Trophoblast cell (in vitro differentiated cells and primary cell): ENCODE measurements around the gene ZNF512.

Source experiments
- DNase-seq, 2 donors: peaks; one replicate each; pipeline ENCODE4 v3.0.0-alpha.2; 2016
- H2AFZ ChIP-seq: 2 replicates; pipeline ENCODE4 v1.6.1; 2013; ENCODE audit warnings: low read length, moderate library complexity, mild to moderate bottlenecking; ENCODE audit not compliant: insufficient read depth, poor library complexity
- H2AK5ac ChIP-seq: 2 replicates; pipeline ENCODE4 v1.6.1; 2013; ENCODE audit warnings: mild to moderate bottlenecking, low read length
- H2BK120ac ChIP-seq: 2 replicates; pipeline ENCODE4 v1.6.1; 2013; ENCODE audit warnings: low read length, mild to moderate bottlenecking, moderate library complexity; ENCODE audit not compliant: insufficient read depth, poor library complexity
- H2BK12ac ChIP-seq: 2 replicates; pipeline ENCODE4 v1.6.1; 2013; ENCODE audit warnings: mild to moderate bottlenecking, low read length, moderate library complexity
- H2BK5ac ChIP-seq: 2 replicates; pipeline ENCODE4 v1.6.1; 2013; ENCODE audit warnings: low read length, low read depth, moderate library complexity, mild to moderate bottlenecking; ENCODE audit not compliant: poor library complexity
- H3K14ac ChIP-seq: 2 replicates; pipeline ENCODE4 v1.6.1; 2013; ENCODE audit warnings: mild to moderate bottlenecking, low read length
- H3K18ac ChIP-seq: 2 replicates; pipeline ENCODE4 v1.6.1; 2013; ENCODE audit warnings: mild to moderate bottlenecking, low read length
- H3K23ac ChIP-seq: 2 replicates; pipeline ENCODE4 v1.6.1; 2013; ENCODE audit warnings: low read length
- H3K27ac ChIP-seq: 2 replicates; pipeline ENCODE4 v1.5.1; 2013; ENCODE audit warnings: low read depth, mild to moderate bottlenecking, inconsistent platforms, low read length, moderate library complexity
- H3K27me3 ChIP-seq: 2 replicates; pipeline ENCODE4 v1.6.1; 2013; ENCODE audit warnings: inconsistent platforms, mild to moderate bottlenecking, low read length, moderate library complexity; ENCODE audit not compliant: insufficient read depth
- H3K36me3 ChIP-seq, 2 experiments: 1 replicate in 1 of 2; 2 replicates in 1 of 2; pipeline ENCODE4 v1.6.1; 2013; ENCODE audit warnings: low read length in 2 of 2, mild to moderate bottlenecking in 2 of 2, moderate library complexity in 1 of 2; ENCODE audit not compliant: insufficient read depth in 2 of 2, control insufficient read depth in 1 of 2
- H3K4ac ChIP-seq: 2 replicates; pipeline ENCODE4 v1.6.1; 2013; ENCODE audit warnings: low read depth, mild to moderate bottlenecking, low read length, moderate library complexity
- H3K4me1 ChIP-seq, 2 experiments: 1 replicate in 1 of 2; 2 replicates in 1 of 2; pipeline ENCODE4 v1.6.1; 2013; ENCODE audit warnings: low read length in 2 of 2, mild to moderate bottlenecking in 2 of 2, moderate library complexity in 1 of 2; ENCODE audit not compliant: insufficient read depth in 2 of 2, control insufficient read depth in 1 of 2
- H3K4me2 ChIP-seq: 2 replicates; pipeline ENCODE4 v1.6.1; 2013; ENCODE audit warnings: inconsistent platforms, mild to moderate bottlenecking, low read length, moderate library complexity
- H3K4me3 ChIP-seq: 2 replicates; pipeline ENCODE4 v1.5.1; 2013; ENCODE audit warnings: mild to moderate bottlenecking, low read depth, low read length, inconsistent platforms
- H3K79me1 ChIP-seq: one replicate; pipeline ENCODE4 v1.6.1; 2013; ENCODE audit warnings: low read length
- H3K79me2 ChIP-seq: 2 replicates; pipeline ENCODE4 v1.6.1; 2013; ENCODE audit warnings: low read length, mild to moderate bottlenecking; ENCODE audit not compliant: control insufficient read depth, insufficient read depth, poor library complexity
- H3K9ac ChIP-seq: 2 replicates; pipeline ENCODE4 v1.6.1; 2013; ENCODE audit warnings: mild to moderate bottlenecking, low read length
- H3K9me3 ChIP-seq: 2 replicates; pipeline ENCODE4 v1.6.1; 2013; ENCODE audit warnings: low read depth, mild to moderate bottlenecking, control low read depth, inconsistent platforms, low read length; ENCODE audit not compliant: insufficient read depth
- H4K12ac ChIP-seq: 2 replicates; pipeline ENCODE4 v1.6.1; 2013; ENCODE audit warnings: low read depth, mild to moderate bottlenecking, low read length, moderate library complexity
- H4K8ac ChIP-seq: 2 replicates; pipeline ENCODE4 v1.6.1; 2013; ENCODE audit warnings: low read depth, mild to moderate bottlenecking, low read length, moderate library complexity
- H4K91ac ChIP-seq: one replicate; pipeline ENCODE4 v1.6.1; 2013; ENCODE audit warnings: low read depth, mild to moderate bottlenecking, low read length, moderate library complexity
- WGBS: extraction: QIAGEN DNeasy Blood & Tissue Kit; methylation state at CpG from one replicate; pipeline ENCODE4 v1.1.7; 2013; ENCODE audit warnings: missing lambda C conversion rate; ENCODE audit not compliant: insufficient read length, insufficient coverage; ENCODE audit errors: extremely low coverage; 5-methylcytosine and 5-hydroxymethylcytosine counted together

ZNF512 gene

GRCh38 chr2:27615316-27615715, 32.5 kb downstream of the ZNF512 start:
- Histone ChIP-seq H3K9ac (no peak overlapping the region), H3K27me3 (no peaks in the 10 kb centered on the region), H3K4me1 (no peaks in the 10 kb centered on the region), H4K12ac (no peak overlapping the region), H3K79me2 (no peaks in the 10 kb centered on the region), H2BK5ac (no peak overlapping the region), H3K27ac (no peak overlapping the region), H3K14ac (no peak overlapping the region), H2BK12ac (no peak overlapping the region), H3K4me2 (no peak overlapping the region), H3K18ac (no peak overlapping the region), H3K79me1 (no peaks in the 10 kb centered on the region), H3K4me3 (no peak overlapping the region), H4K8ac (no peak overlapping the region), H3K36me3 (peaks cover 4 to 14% of the 10 kb centered on the region in 2 experiments), H2BK120ac (no peak overlapping the region), H3K9me3 (no peaks in the 10 kb centered on the region), H4K91ac (no peak overlapping the region), H3K4ac (no peak overlapping the region), H2AFZ (no peak overlapping the region), H2AK5ac (no peak overlapping the region), H3K23ac (no peak overlapping the region)
- DNase-seq: no peak
- no CpG with 5 or more reads among the region's 3 CpGs for WGBS

GRCh38 chr2:27621524-27621923, 38.7 kb downstream of the ZNF512 start:
- WGBS: no CpG with 5 or more reads among the region's 1 CpG
- no peaks in the 10 kb centered on the region for H3K27me3 ChIP-seq

GRCh38 chr2:27622921-27623384, 40.1 kb downstream of the ZNF512 start:
- Histone ChIP-seq H3K4me2 (no peak overlapping the region), H3K27me3 (no peaks in the 10 kb centered on the region), H2BK12ac (no peak overlapping the region), H3K4me3 (no peak overlapping the region), H3K18ac (no peak overlapping the region), H3K14ac (no peak overlapping the region), H3K9me3 (no peaks in the 10 kb centered on the region), H4K91ac (no peak overlapping the region), H3K4ac (no peak overlapping the region), H3K27ac (no peak overlapping the region), H2AFZ (no peak overlapping the region), H2BK5ac (no peak overlapping the region), H2AK5ac (no peak overlapping the region), H2BK120ac (no peak overlapping the region), H4K8ac (no peak overlapping the region), H3K23ac (no peak overlapping the region), H3K4me1 (peaks cover 0 to 2% of the 10 kb centered on the region in 2 experiments), H3K79me1 (no peaks in the 10 kb centered on the region), H3K79me2 (no peaks in the 10 kb centered on the region), H3K36me3 (peaks cover 9% of the 10 kb centered on the region in 2 experiments), H4K12ac (no peak overlapping the region), H3K9ac (no peak overlapping the region)
- peak; percentile 43 to 89 for DNase-seq
- no CpG with 5 or more reads among the region's 3 CpGs for WGBS

More at GRCh38 chr2:27621524-27621923, 38.7 kb downstream of the ZNF512 start:
- Histone ChIP-seq H3K23ac (no peak overlapping the region), H4K12ac (no peak overlapping the region), H3K27ac (no peak overlapping the region), H3K36me3 (peaks cover 11 to 18% of the 10 kb centered on the region in 2 experiments), H2AFZ (no peak overlapping the region), H3K79me2 (no peaks in the 10 kb centered on the region), H3K4ac (no peak overlapping the region), H3K14ac (no peak overlapping the region), H3K4me3 (no peak overlapping the region), H4K8ac (no peak overlapping the region), H3K4me1 (no peaks in the 10 kb centered on the region), H2BK12ac (no peak overlapping the region), H2BK120ac (no peak overlapping the region), H4K91ac (no peak overlapping the region), H3K79me1 (no peaks in the 10 kb centered on the region), H2AK5ac (no peak overlapping the region), H2BK5ac (no peak overlapping the region), H3K4me2 (no peak overlapping the region), H3K9me3 (no peaks in the 10 kb centered on the region), H3K9ac (no peak overlapping the region), H3K18ac (no peak overlapping the region)
- no peak for DNase-seq

- Histone ChIP-seq H3K18ac (no peak overlapping the region), H3K4me3 (no peak overlapping the region), H3K9me3 (no peaks in the 10 kb centered on the region), H4K8ac (no peak overlapping the region), H3K9ac (no peak overlapping the region), H3K27ac (no peak overlapping the region), H2AK5ac (no peak overlapping the region), H3K4me1 (peaks cover 2 to 3% of the 10 kb centered on the region in 2 experiments), H2AFZ (no peak overlapping the region), H3K4ac (no peak overlapping the region), H4K91ac (no peak overlapping the region), H3K23ac (no peak overlapping the region), H2BK12ac (no peak overlapping the region), H3K4me2 (no peak overlapping the region), H3K36me3 (peaks cover 7 to 8% of the 10 kb centered on the region in 2 experiments), H2BK120ac (no peak overlapping the region), H3K27me3 (no peaks in the 10 kb centered on the region), H3K14ac (no peak overlapping the region), H2BK5ac (no peak overlapping the region), H3K79me2 (peaks cover 3% of the 10 kb centered on the region), H4K12ac (no peak overlapping the region), H3K79me1 (peaks cover 9% of the 10 kb centered on the region)
- DNase-seq: peak; percentile 19 to 81
These were observed 42.1 kb downstream of the ZNF512 start for GRCh38 chr2:27624943-27625342.
